Smooth muscle cell (in vitro differentiated cells): ENCODE data around the gene WARS2. TPM values are rescaled to one million over a fixed set of nuclear protein-coding genes. Genes with fewer than 3 reads are reported as not detected.

Source experiments
- DNase-seq: peaks from one replicate; lab custom pipeline; 2025; ENCODE audit not compliant: unreplicated experiment; lab: John Stamatoyannopoulos, UW
- H2AFZ ChIP-seq: fragments of 200-600 bp; sonication (generic); 2 replicates; pipeline ENCODE4 v1.6.0; 2016; ENCODE audit warnings: antibody characterized with exemption, low read depth, mild to moderate bottlenecking
- H3F3A ChIP-seq: fragments of 200-600 bp; sonication (generic); 2 replicates; pipeline ENCODE4 v1.6.0; 2017; ENCODE audit warnings: antibody characterized with exemption, low read depth
- H3K27ac ChIP-seq: fragments of 200-600 bp; sonication (generic); 2 replicates; pipeline ENCODE4 v1.5.1; 2016; ENCODE audit warnings: low read depth, mild to moderate bottlenecking
- H3K27me3 ChIP-seq: fragments of 200-600 bp; sonication (generic); 2 replicates; pipeline ENCODE4 v1.6.1; 2016; ENCODE audit warnings: low read depth, mild to moderate bottlenecking
- H3K36me3 ChIP-seq: fragments of 200-600 bp; sonication (generic); 2 replicates; pipeline ENCODE4 v1.5.1; 2016; ENCODE audit warnings: low read depth
- H3K4me1 ChIP-seq: fragments of 200-600 bp; sonication (generic); 2 replicates; pipeline ENCODE4 v1.5.1; 2016; ENCODE audit warnings: low read depth
- H3K4me2 ChIP-seq: fragments of 200-600 bp; sonication (generic); 2 replicates; pipeline ENCODE4 v1.6.0; 2016; ENCODE audit warnings: mild to moderate bottlenecking
- H3K4me3 ChIP-seq: fragments of 200-600 bp; sonication (generic); 2 replicates; pipeline ENCODE4 v1.5.1; 2016; ENCODE audit warnings: mild to moderate bottlenecking
- H3K79me2 ChIP-seq: fragments of 200-600 bp; sonication (generic); 2 replicates; pipeline ENCODE4 v1.6.0; 2016; ENCODE audit warnings: low read depth, mild to moderate bottlenecking
- H3K9ac ChIP-seq: fragments of 200-600 bp; sonication (generic); 2 replicates; pipeline ENCODE4 v1.6.0; 2016; ENCODE audit warnings: low read depth
- H3K9me3 ChIP-seq: fragments of 200-600 bp; sonication (generic); replicated peaks from 2 replicates; pipeline ENCODE4 v1.5.1; 2016; ENCODE audit warnings: low read depth
- H4K20me1 ChIP-seq: fragments of 200-600 bp; sonication (generic); 2 replicates; pipeline ENCODE4 v1.6.0; 2016; ENCODE audit warnings: low read depth
- WGBS: methylation state at CpG from one replicate; pipeline ENCODE4 v1.1.7; 2016; ENCODE audit warnings: low lambda C conversion rate; 5-methylcytosine and 5-hydroxymethylcytosine counted together
- polyA plus RNA-seq: library from polyadenylated mRNA; unstranded; fragments of >200 nt; fragmentation: Nextera tagmentation; extraction: Ambion mirVana; gene quantifications from 2 replicates; pipeline ENCODE4 v1.2.1, GENCODE V29; 2016
- total RNA-seq: library from RNA; depleted of rRNA; stranded (reverse); fragments of >200 nt; gene quantifications from 2 replicates; pipeline ENCODE4 v1.2.3, GENCODE V29; 2014
- TF ChIP-seq, protein P1 (sequence below): fragments of 200-600 bp; sonication (generic); IDR thresholded peaks from 2 replicates; pipeline ENCODE4 v1.5.1; 2017; ENCODE audit warnings: borderline replicate concordance, mild to moderate bottlenecking, antibody characterized with exemption; ENCODE audit not compliant: insufficient read depth, poor library complexity, severe bottlenecking

Gene WARS2
- total and polyA plus RNA-seq, 2 experiments from 2014 or later: 5.9 to 9.6 TPM

DNA sequence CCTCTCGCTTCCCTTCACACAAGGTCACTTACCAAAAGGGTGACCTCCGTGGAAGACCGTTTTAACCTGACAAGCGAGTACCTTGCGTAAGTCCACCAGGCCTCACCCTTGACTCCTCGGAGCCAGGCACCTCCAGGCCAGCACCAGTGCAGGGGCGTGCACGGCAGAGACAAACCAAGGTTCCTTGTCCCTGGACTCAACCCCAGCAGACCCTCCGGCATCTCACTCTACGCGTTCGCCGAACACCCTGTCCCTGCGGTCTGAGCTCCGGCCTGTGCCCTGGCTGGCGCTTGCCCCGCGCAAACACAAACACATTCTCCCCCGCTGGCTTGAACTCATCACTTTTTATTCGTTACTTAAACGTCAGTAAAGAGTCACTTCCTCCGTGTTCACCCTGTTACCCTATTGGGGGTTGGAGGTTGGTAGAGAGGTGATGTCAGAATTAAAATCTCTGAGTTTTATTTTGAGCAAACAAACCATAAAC lies 156.9 kb downstream of the WARS2 start:
- Histone ChIP-seq H2AFZ (no peak overlapping the region), H3K4me2 (peak overlapping the region; percentile 75), H3K27ac (no peak overlapping the region), H3K4me3 (no peak overlapping the region), H3K36me3 (no peaks in the 10 kb centered on the region), H3K9ac (no peak overlapping the region), H3F3A (no peaks in the 10 kb centered on the region), H3K9me3 (no peaks in the 10 kb centered on the region), H3K27me3 (peaks cover 100% of the 10 kb centered on the region), H4K20me1 (no peaks in the 10 kb centered on the region), H3K79me2 (peaks cover 8% of the 10 kb centered on the region), H3K4me1 (no peaks in the 10 kb centered on the region)
- 56% methylated on average over 22 of the region's 22 CpGs for WGBS
- DNase-seq: no peak
- TF ChIP-seq, protein P1, sequence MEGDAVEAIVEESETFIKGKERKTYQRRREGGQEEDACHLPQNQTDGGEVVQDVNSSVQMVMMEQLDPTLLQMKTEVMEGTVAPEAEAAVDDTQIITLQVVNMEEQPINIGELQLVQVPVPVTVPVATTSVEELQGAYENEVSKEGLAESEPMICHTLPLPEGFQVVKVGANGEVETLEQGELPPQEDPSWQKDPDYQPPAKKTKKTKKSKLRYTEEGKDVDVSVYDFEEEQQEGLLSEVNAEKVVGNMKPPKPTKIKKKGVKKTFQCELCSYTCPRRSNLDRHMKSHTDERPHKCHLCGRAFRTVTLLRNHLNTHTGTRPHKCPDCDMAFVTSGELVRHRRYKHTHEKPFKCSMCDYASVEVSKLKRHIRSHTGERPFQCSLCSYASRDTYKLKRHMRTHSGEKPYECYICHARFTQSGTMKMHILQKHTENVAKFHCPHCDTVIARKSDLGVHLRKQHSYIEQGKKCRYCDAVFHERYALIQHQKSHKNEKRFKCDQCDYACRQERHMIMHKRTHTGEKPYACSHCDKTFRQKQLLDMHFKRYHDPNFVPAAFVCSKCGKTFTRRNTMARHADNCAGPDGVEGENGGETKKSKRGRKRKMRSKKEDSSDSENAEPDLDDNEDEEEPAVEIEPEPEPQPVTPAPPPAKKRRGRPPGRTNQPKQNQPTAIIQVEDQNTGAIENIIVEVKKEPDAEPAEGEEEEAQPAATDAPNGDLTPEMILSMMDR: no peak

DNA sequence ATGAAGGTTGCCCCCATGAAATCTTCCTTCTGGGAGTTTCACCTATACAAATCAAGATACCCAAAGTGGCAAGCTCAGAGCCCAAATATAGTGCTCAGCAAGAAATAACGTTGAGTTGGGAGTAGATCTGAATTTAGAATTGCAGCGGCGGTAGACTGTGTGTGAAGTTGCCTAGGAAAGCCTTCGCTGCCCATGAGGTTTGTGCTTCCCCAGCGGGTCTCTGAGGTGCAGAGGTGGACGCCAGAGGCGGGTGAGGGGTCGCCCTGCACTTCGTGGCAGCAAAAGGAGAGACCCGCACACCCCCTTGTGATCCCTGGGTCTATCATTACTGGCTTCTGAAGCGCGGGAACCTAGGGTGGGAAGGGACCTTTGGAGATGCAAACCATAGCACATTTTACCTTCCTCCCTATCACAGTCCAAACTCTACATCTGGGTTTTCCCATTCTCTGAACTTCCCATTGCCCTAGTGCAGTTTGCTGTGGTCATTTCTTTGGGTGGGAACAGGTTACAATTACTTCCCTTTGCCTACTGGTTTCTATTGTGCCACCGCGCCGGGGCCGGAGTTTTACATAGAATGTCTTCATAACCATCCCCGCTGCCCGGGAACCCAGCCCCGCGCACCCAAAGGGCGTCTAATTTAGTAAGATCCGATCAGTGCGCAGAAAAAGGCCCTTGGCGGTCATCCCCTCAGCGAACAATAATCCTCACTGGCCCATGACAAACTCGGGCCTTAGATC lies 157.5 kb downstream of the WARS2 start:
- no peaks in the 10 kb centered on the region for H4K20me1 ChIP-seq
- no peaks in the 10 kb centered on the region for H3K36me3 ChIP-seq
- H3K4me2 ChIP-seq: no peak overlapping the region
- TF ChIP-seq, protein P1: no peak
- no peaks in the 10 kb centered on the region for H3F3A ChIP-seq
- no peak overlapping the region for H3K9ac ChIP-seq
- DNase-seq: no peak
- H3K79me2 ChIP-seq: peaks cover 8% of the 10 kb centered on the region
- 50% methylated on average over 26 of the region's 26 CpGs for WGBS
- no peaks in the 10 kb centered on the region for H3K9me3 ChIP-seq
- peaks cover 100% of the 10 kb centered on the region for H3K27me3 ChIP-seq
- H3K4me3 ChIP-seq: no peak overlapping the region
- no peaks in the 10 kb centered on the region for H3K4me1 ChIP-seq
- no peak overlapping the region for H3K27ac ChIP-seq
- H2AFZ ChIP-seq: no peak overlapping the region

DNA sequence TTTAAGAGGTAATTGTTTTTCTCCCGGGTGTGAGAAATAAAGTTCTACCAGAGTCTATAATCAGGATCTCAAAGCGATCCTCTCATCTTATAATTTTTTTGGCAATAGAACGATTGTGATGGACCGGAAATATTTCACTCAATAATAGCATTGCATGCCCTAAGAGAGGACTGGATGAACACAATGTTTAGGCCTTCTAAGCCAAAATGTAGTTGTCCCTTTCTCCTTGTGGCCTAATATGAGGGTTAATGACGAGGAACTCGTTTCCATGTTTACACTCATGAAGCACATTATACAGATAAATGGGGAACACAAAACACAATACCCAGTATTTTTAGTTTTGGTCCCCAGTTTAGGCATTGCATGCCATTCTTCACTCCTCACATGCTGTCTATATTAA lies 158.2 kb downstream of the WARS2 start:
- TF ChIP-seq, protein P1: no peak

DNA sequence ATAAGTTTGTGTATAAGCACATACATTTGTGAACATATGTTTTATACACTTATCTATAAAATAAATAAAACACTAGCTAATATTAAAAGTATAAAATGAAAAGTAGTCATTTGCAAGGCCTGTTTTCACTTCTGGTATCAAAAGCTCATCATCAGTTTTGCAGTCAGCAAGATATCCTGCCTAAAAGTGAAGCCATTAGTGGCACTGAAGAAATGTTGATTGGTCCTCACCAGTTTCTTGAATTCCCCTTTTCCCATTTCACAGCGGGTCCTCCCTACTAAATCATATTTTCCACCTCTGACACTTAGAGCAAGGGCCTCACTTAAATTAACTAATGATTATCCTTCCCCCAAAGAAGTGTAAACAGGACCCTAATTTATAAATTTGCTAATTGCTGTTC lies 159.0 kb downstream of the WARS2 start:
- H3K27ac ChIP-seq: no peak overlapping the region
- H3K9ac ChIP-seq: no peak overlapping the region
- no peak for DNase-seq
- no peaks in the 10 kb centered on the region for H3K4me1 ChIP-seq
- peaks cover 100% of the 10 kb centered on the region for H3K27me3 ChIP-seq
- WGBS: 63% methylated on average over 1 of the region's 1 CpG
- H3F3A ChIP-seq: no peaks in the 10 kb centered on the region
- no peaks in the 10 kb centered on the region for H3K36me3 ChIP-seq
- no peak overlapping the region for H3K4me2 ChIP-seq
- no peaks in the 10 kb centered on the region for H3K9me3 ChIP-seq
- peaks cover 8% of the 10 kb centered on the region for H3K79me2 ChIP-seq
- no peak overlapping the region for H3K4me3 ChIP-seq
- H2AFZ ChIP-seq: no peak overlapping the region
- no peaks in the 10 kb centered on the region for H4K20me1 ChIP-seq
- TF ChIP-seq, protein P1: no peak

More for the DNA sequence above, 158.2 kb downstream of the WARS2 start:
- DNase-seq: no peak
- Histone ChIP-seq H3K4me3 (no peak overlapping the region), H3K27me3 (peaks cover 100% of the 10 kb centered on the region), H3K27ac (no peak overlapping the region), H2AFZ (no peak overlapping the region), H3K4me2 (no peak overlapping the region), H3K4me1 (no peaks in the 10 kb centered on the region), H3K9me3 (no peaks in the 10 kb centered on the region), H3K79me2 (peaks cover 8% of the 10 kb centered on the region), H4K20me1 (no peaks in the 10 kb centered on the region), H3F3A (no peaks in the 10 kb centered on the region), H3K9ac (no peak overlapping the region), H3K36me3 (no peaks in the 10 kb centered on the region)
- 82% methylated on average over 6 of the region's 6 CpGs for WGBS
